Measurements from ENCODE around the gene TNRC6C.
A peak's percentile ranks its signal among the peaks of the same experiment; 100 is the strongest.

Gene TNRC6C

DNA sequence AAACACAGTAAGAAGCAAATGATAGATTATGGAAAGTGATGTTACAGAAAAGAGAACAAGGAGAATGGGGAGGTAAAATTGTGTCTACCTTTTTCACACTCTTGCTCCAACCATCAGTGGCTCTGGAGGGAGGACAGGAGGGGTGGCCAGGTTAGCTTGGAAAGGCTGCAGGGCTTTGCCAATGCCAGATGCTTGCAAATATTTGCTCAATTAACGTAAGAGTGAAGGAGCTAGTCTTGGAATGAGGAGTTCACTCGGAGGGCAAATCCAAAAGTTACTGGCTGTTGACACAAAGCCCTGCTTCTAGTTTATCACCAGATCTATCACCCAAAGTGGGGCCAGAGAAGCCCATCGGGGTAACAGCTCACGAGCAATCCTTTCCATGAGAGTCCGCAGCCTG, 7.4 kb upstream of the TNRC6C start:
- no peaks in the 10 kb centered on the region for H3K4me1 ChIP-seq (ENCODE audit: insufficient read depth, low read length)
- H3K36me3 ChIP-seq (ENCODE audit: insufficient read depth, low read length) = no peaks in the 10 kb centered on the region
- H3K9me3 ChIP-seq (ENCODE audit: insufficient read depth, low read depth, low read length) = no peaks in the 10 kb centered on the region
- H3K27ac ChIP-seq (ENCODE audit: low read depth, low read length) = no peak overlapping the region
- no peak overlapping the region for H3K9ac ChIP-seq (ENCODE audit: low read depth, low read length)
- no peak overlapping the region for H3K4me3 ChIP-seq (ENCODE audit: low read length)
- WGBS = 79% methylated on average over 5 of the region's 5 CpGs
- peaks cover 21% of the 10 kb centered on the region for H3K27me3 ChIP-seq (ENCODE audit: insufficient read depth, low read length)

DNA sequence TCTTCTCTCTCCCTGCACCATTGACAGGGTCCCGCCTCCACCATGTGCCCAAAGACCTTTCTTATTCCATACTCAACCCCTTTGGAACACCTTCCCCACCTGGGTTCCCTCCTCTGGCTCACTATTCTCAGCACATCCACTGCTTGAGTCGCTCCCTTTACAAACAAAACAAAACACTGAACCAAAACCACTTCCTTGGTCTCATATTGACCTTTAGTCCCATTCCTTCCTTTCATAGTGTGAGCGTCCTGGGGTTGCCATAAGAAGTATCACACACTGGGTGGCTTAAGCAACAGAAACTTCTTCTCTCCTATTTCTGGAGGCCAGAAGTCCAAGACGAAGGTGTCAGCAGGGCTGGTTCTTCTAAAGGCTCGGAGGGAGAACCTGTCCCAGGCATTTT, 6.1 kb upstream of the TNRC6C start:
- WGBS = 90% methylated on average over 5 of the region's 5 CpGs
- peaks cover 33% of the 10 kb centered on the region for H3K27me3 ChIP-seq (ENCODE audit: insufficient read depth, low read length)

GRCh38 chr17:77957235-77957856, 1.2 kb upstream of the TNRC6C start:
- H3K27me3 ChIP-seq (ENCODE audit: insufficient read depth, low read length) = peaks cover 51% of the 10 kb centered on the region
- no peak overlapping the region for H3K27ac ChIP-seq (ENCODE audit: low read depth, low read length)
- peaks cover 24% of the 10 kb centered on the region for H3K4me1 ChIP-seq (ENCODE audit: insufficient read depth, low read length)
- 21% methylated on average over 24 of the region's 24 CpGs for WGBS
- peak overlapping the region; percentile 77 for H3K9ac ChIP-seq (ENCODE audit: low read depth, low read length)
- H3K9me3 ChIP-seq (ENCODE audit: insufficient read depth, low read depth, low read length) = no peaks in the 10 kb centered on the region
- H3K4me3 ChIP-seq (ENCODE audit: low read length) = peak overlapping the region; percentile 67
- H3K36me3 ChIP-seq (ENCODE audit: insufficient read depth, low read length) = no peaks in the 10 kb centered on the region

More for the DNA sequence above, 6.1 kb upstream of the TNRC6C start:
- no peaks in the 10 kb centered on the region for H3K9me3 ChIP-seq (ENCODE audit: insufficient read depth, low read depth, low read length)
- H3K4me1 ChIP-seq (ENCODE audit: insufficient read depth, low read length) = peaks cover 6% of the 10 kb centered on the region
- no peak overlapping the region for H3K27ac ChIP-seq (ENCODE audit: low read depth, low read length)
- H3K9ac ChIP-seq (ENCODE audit: low read depth, low read length) = no peak overlapping the region
- H3K4me3 ChIP-seq (ENCODE audit: low read length) = no peak overlapping the region
- no peaks in the 10 kb centered on the region for H3K36me3 ChIP-seq (ENCODE audit: insufficient read depth, low read length)

DNA sequence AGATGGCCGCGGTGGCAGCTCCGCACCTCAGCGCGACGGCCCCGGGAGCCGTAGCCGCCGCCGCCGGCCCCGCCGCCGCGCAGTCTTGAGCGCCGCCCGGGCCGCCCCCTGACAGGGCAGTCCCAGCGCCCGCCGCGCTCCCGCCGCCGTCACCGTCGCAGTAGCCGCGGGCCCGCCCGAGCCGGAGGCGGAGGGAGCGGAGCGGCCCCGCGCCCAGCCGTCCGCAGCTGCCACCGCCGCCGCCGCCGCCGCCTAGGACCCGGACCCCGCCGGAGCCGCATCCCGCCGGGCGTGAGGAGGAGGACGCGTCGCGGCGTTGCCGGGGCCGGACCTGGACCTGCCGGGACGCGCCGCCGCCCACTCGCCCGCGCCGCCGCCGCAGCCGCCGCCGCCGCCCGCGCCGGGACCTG, 218 bp downstream of the TNRC6C start:
- WGBS = under 1% methylated on average over 79 of the region's 79 CpGs
- H3K9ac ChIP-seq (ENCODE audit: low read depth, low read length) = peak overlapping the region; percentile 74
- H3K4me3 ChIP-seq (ENCODE audit: low read length) = peak overlapping the region; percentile 63

GRCh38 chr17:77959126-77959925, 823 bp downstream of the TNRC6C start:
- peaks cover 50% of the 10 kb centered on the region for H3K27me3 ChIP-seq (ENCODE audit: insufficient read depth, low read length)
- H3K4me3 ChIP-seq (ENCODE audit: low read length) = peak overlapping the region; percentile 63
- H3K9me3 ChIP-seq (ENCODE audit: insufficient read depth, low read depth, low read length) = no peaks in the 10 kb centered on the region
- peaks cover 34% of the 10 kb centered on the region for H3K4me1 ChIP-seq (ENCODE audit: insufficient read depth, low read length)
- no peak overlapping the region for H3K27ac ChIP-seq (ENCODE audit: low read depth, low read length)
- H3K36me3 ChIP-seq (ENCODE audit: insufficient read depth, low read length) = no peaks in the 10 kb centered on the region
- H3K9ac ChIP-seq (ENCODE audit: low read depth, low read length) = peak overlapping the region; percentile 74
- under 1% methylated on average over 92 of the region's 92 CpGs for WGBS

More for the DNA sequence above, 218 bp downstream of the TNRC6C start:
- Histone ChIP-seq H3K27ac (ENCODE audit: low read depth, low read length) (no peak overlapping the region), H3K4me1 (ENCODE audit: insufficient read depth, low read length) (peaks cover 32% of the 10 kb centered on the region), H3K27me3 (ENCODE audit: insufficient read depth, low read length) (peaks cover 51% of the 10 kb centered on the region), H3K36me3 (ENCODE audit: insufficient read depth, low read length) (no peaks in the 10 kb centered on the region), H3K9me3 (ENCODE audit: insufficient read depth, low read depth, low read length) (no peaks in the 10 kb centered on the region)

- Histone ChIP-seq H3K36me3 (ENCODE audit: insufficient read depth, low read length) (no peaks in the 10 kb centered on the region), H3K27ac (ENCODE audit: low read depth, low read length) (no peak overlapping the region), H3K4me1 (ENCODE audit: insufficient read depth, low read length) (peaks cover 35% of the 10 kb centered on the region), H3K4me3 (ENCODE audit: low read length) (peak overlapping the region; percentile 63), H3K9ac (ENCODE audit: low read depth, low read length) (peak overlapping the region; percentile 74), H3K27me3 (ENCODE audit: insufficient read depth, low read length) (peaks cover 43% of the 10 kb centered on the region), H3K9me3 (ENCODE audit: insufficient read depth, low read depth, low read length) (no peaks in the 10 kb centered on the region)
- 3% methylated on average over 23 of the region's 23 CpGs for WGBS
These were observed 1.5 kb downstream of the TNRC6C start for GRCh38 chr17:77959926-77960521.

DNA sequence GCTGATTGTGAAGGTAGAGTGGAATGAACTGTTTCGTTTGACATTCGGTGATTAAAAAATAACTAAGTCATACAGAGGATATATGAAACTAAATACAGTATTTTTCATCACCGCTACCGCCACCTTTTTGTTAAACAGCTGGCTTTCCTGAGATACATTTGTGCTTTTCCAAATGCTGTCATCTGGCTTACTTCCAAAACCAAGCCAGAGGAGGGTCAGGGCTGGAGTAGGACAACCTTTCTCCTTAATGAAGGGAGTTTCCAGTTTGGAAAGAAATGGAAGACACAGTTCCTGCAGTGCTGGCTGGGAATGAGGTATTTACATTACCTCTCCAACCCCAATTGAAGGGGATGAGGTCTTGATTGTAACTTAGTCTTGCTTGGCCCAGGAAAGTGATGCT, 3.2 kb downstream of the TNRC6C start:
- peaks cover 41% of the 10 kb centered on the region for H3K4me1 ChIP-seq (ENCODE audit: insufficient read depth, low read length)
- H3K9me3 ChIP-seq (ENCODE audit: insufficient read depth, low read depth, low read length) = no peaks in the 10 kb centered on the region
- H3K9ac ChIP-seq (ENCODE audit: low read depth, low read length) = no peak overlapping the region
- 98% methylated on average over 2 of the region's 4 CpGs for WGBS
- no peaks in the 10 kb centered on the region for H3K36me3 ChIP-seq (ENCODE audit: insufficient read depth, low read length)
- H3K27me3 ChIP-seq (ENCODE audit: insufficient read depth, low read length) = peaks cover 26% of the 10 kb centered on the region
- no peak overlapping the region for H3K4me3 ChIP-seq (ENCODE audit: low read length)
- H3K27ac ChIP-seq (ENCODE audit: low read depth, low read length) = no peak overlapping the region

DNA sequence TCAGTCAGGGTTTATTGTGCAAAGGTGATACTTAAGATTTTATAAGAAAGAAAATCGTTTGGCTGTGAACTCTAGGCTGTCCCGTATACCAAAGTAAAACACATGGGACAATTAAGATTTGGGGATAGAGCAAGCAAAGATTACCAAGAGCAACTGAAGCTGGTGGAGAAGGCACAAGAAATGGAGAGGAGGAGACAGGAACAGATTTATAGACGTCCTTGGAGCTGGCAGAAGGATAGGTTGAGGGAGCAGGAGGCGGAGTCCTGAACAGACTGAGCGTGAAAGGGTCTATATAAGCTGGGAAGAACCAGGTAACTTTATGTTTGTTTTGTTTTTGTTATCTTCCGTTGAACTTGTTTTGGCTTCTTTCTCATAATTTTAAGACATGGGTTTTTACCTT, 3.8 kb downstream of the TNRC6C start:
- Histone ChIP-seq H3K9ac (ENCODE audit: low read depth, low read length) (no peak overlapping the region), H3K4me3 (ENCODE audit: low read length) (no peak overlapping the region), H3K36me3 (ENCODE audit: insufficient read depth, low read length) (no peaks in the 10 kb centered on the region), H3K27ac (ENCODE audit: low read depth, low read length) (no peak overlapping the region), H3K27me3 (ENCODE audit: insufficient read depth, low read length) (peaks cover 20% of the 10 kb centered on the region), H3K4me1 (ENCODE audit: insufficient read depth, low read length) (peaks cover 36% of the 10 kb centered on the region), H3K9me3 (ENCODE audit: insufficient read depth, low read depth, low read length) (no peaks in the 10 kb centered on the region)
- WGBS = 82% methylated on average over 6 of the region's 6 CpGs

DNA sequence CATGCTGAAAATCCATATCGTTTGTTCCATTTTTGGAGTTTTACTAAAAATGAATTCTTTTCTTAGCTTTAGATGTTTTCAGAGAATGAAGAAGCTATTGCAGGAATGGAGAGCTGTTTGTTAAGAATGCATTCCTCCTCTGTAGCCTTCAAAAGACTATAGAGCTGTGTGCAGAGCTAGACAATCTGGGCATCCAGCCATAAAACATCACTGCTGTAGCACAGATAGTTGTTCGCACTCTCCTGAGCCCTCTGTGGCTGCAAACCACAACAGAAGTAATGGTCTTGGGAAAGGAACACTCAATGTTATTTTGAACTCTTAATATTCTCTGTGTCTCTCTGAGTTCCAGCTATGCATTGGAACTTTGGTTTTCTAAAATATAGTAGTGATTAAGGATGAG, 4.9 kb downstream of the TNRC6C start:
- H3K9ac ChIP-seq (ENCODE audit: low read depth, low read length) = no peak overlapping the region
- peaks cover 14% of the 10 kb centered on the region; the same call in 1 of the 2 replicates for H3K27me3 ChIP-seq (ENCODE audit: insufficient read depth, low read length)
- H3K27ac ChIP-seq (ENCODE audit: low read depth, low read length) = no peak overlapping the region
- no peaks in the 10 kb centered on the region for H3K9me3 ChIP-seq (ENCODE audit: insufficient read depth, low read depth, low read length)
- peaks cover 34% of the 10 kb centered on the region for H3K4me1 ChIP-seq (ENCODE audit: insufficient read depth, low read length)
- no peaks in the 10 kb centered on the region for H3K36me3 ChIP-seq (ENCODE audit: insufficient read depth, low read length)
- 93% methylated on average over 2 of the region's 2 CpGs for WGBS
- no peak overlapping the region for H3K4me3 ChIP-seq (ENCODE audit: low read length)

- H3K27ac ChIP-seq (ENCODE audit: low read depth, low read length) = no peak overlapping the region
- peaks cover 32% of the 10 kb centered on the region for H3K4me1 ChIP-seq (ENCODE audit: insufficient read depth, low read length)
- 68% methylated on average over 2 of the region's 3 CpGs for WGBS
- no peaks in the 10 kb centered on the region for H3K9me3 ChIP-seq (ENCODE audit: insufficient read depth, low read depth, low read length)
- H3K9ac ChIP-seq (ENCODE audit: low read depth, low read length) = no peak overlapping the region
- H3K27me3 ChIP-seq (ENCODE audit: insufficient read depth, low read length) = peaks cover 5% of the 10 kb centered on the region; the same call in 1 of the 2 replicates
- H3K4me3 ChIP-seq (ENCODE audit: low read length) = no peak overlapping the region
- no peaks in the 10 kb centered on the region for H3K36me3 ChIP-seq (ENCODE audit: insufficient read depth, low read length)
These were observed 6.8 kb downstream of the TNRC6C start for GRCh38 chr17:77965352-77965751.

GRCh38 chr17:77966476-77966875, 8.0 kb downstream of the TNRC6C start:
- H3K9ac ChIP-seq (ENCODE audit: low read depth, low read length) = no peak overlapping the region
- WGBS = 78% methylated on average over 2 of the region's 2 CpGs
- no peaks in the 10 kb centered on the region for H3K36me3 ChIP-seq (ENCODE audit: insufficient read depth, low read length)
- no peaks in the 10 kb centered on the region for H3K9me3 ChIP-seq (ENCODE audit: insufficient read depth, low read depth, low read length)
- H3K27me3 ChIP-seq (ENCODE audit: insufficient read depth, low read length) = no peaks in the 10 kb centered on the region
- no peak overlapping the region for H3K4me3 ChIP-seq (ENCODE audit: low read length)
- H3K4me1 ChIP-seq (ENCODE audit: insufficient read depth, low read length) = peaks cover 25% of the 10 kb centered on the region
- H3K27ac ChIP-seq (ENCODE audit: low read depth, low read length) = no peak overlapping the region

Data from HUES64 (cell line).